Sigmoid colon (tissue), 4 donors: Measurements from ENCODE around the gene RIPK3.

Experiments used
- EP300 ChIP-seq, 4 donors: sonication (generic); formaldehyde crosslinking; IDR thresholded peaks; one replicate each; pipeline ENCODE4 v1.6.1; 2017; ENCODE audit warnings: antibody characterized with exemption in 4 of 4
- TF ChIP-seq, protein P1 (sequence below), 4 experiments: fragments of 450-650 bp in 3 of 4; fragments of 200-600 bp in 1 of 4; IDR thresholded peaks; one replicate each; pipeline ENCODE4 v1.5.1; 2016 to 2019; ENCODE audit warnings: antibody characterized with exemption in 4 of 4, mild to moderate bottlenecking in 3 of 4, moderate library complexity in 2 of 4

- TF ChIP-seq, protein P1, sequence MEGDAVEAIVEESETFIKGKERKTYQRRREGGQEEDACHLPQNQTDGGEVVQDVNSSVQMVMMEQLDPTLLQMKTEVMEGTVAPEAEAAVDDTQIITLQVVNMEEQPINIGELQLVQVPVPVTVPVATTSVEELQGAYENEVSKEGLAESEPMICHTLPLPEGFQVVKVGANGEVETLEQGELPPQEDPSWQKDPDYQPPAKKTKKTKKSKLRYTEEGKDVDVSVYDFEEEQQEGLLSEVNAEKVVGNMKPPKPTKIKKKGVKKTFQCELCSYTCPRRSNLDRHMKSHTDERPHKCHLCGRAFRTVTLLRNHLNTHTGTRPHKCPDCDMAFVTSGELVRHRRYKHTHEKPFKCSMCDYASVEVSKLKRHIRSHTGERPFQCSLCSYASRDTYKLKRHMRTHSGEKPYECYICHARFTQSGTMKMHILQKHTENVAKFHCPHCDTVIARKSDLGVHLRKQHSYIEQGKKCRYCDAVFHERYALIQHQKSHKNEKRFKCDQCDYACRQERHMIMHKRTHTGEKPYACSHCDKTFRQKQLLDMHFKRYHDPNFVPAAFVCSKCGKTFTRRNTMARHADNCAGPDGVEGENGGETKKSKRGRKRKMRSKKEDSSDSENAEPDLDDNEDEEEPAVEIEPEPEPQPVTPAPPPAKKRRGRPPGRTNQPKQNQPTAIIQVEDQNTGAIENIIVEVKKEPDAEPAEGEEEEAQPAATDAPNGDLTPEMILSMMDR (IDR thresholded peaks at IDR 0.05), result no peak
- TF ChIP-seq EP300 (IDR thresholded peaks at IDR 0.05), result no peak
Observed at GRCh38 chr14:24353559-24354481, 14.0 kb upstream of the RIPK3 start.
